ENCODE data around the gene B3GNT4.

Gene B3GNT4

GRCh38 chr12:122168492-122168891 is 35.0 kb upstream of the B3GNT4 start:
- Histone ChIP-seq H3K36me3 (ENCODE audit: control insufficient read depth, low read length) (no peaks in the 10 kb centered on the region), H3K79me2 (ENCODE audit: control insufficient read depth, low read length) (no peaks in the 10 kb centered on the region), H3K4me2 (ENCODE audit: low read length) (no peak overlapping the region), H3K27me3 (ENCODE audit: control insufficient read depth, low read length) (peaks cover 30% of the 10 kb centered on the region), H3K4me1 (ENCODE audit: control insufficient read depth, low read length) (no peaks in the 10 kb centered on the region), H3F3A (ENCODE audit: control insufficient read depth, insufficient read depth) (no peaks in the 10 kb centered on the region), H3K9me2 (replicated peaks; ENCODE audit: control insufficient read depth, low read length) (no peaks in the 10 kb centered on the region), H4K20me1 (ENCODE audit: control insufficient read depth, insufficient read depth, low read depth, low read length) (no peaks in the 10 kb centered on the region), H3K27ac (ENCODE audit: low read depth, low read length) (no peak overlapping the region), H3K9me3 (ENCODE audit: control insufficient read depth, insufficient read depth, low read length) (no peaks in the 10 kb centered on the region), H3K4me3 (ENCODE audit: low read length) (no peak overlapping the region)
- TF ChIP-seq CTCF (IDR thresholded peaks at IDR 0.05; ENCODE audit: low read depth, low read length, poor library complexity, severe bottlenecking), result no peak
- TF ChIP-seq EZH2phosphoT487 (IDR thresholded peaks at IDR 0.05; ENCODE audit: borderline replicate concordance, low read length), result no peak

GRCh38 chr12:122171399-122171798 is 32.1 kb upstream of the B3GNT4 start:
- Histone ChIP-seq H3K36me3 (ENCODE audit: control insufficient read depth, low read length) (no peaks in the 10 kb centered on the region), H3F3A (ENCODE audit: control insufficient read depth, insufficient read depth) (no peaks in the 10 kb centered on the region), H3K27me3 (ENCODE audit: control insufficient read depth, low read length) (peaks cover 31% of the 10 kb centered on the region), H3K79me2 (ENCODE audit: control insufficient read depth, low read length) (no peaks in the 10 kb centered on the region), H3K4me3 (ENCODE audit: low read length) (no peak overlapping the region), H3K4me1 (ENCODE audit: control insufficient read depth, low read length) (no peaks in the 10 kb centered on the region), H3K9me3 (ENCODE audit: control insufficient read depth, insufficient read depth, low read length) (no peaks in the 10 kb centered on the region), H3K27ac (ENCODE audit: low read depth, low read length) (no peak overlapping the region), H4K20me1 (ENCODE audit: control insufficient read depth, insufficient read depth, low read depth, low read length) (no peaks in the 10 kb centered on the region), H3K4me2 (ENCODE audit: low read length) (no peak overlapping the region), H3K9me2 (replicated peaks; ENCODE audit: control insufficient read depth, low read length) (no peaks in the 10 kb centered on the region)
- TF ChIP-seq CTCF (IDR thresholded peaks at IDR 0.05; ENCODE audit: low read depth, low read length, poor library complexity, severe bottlenecking), result no peak

DNA sequence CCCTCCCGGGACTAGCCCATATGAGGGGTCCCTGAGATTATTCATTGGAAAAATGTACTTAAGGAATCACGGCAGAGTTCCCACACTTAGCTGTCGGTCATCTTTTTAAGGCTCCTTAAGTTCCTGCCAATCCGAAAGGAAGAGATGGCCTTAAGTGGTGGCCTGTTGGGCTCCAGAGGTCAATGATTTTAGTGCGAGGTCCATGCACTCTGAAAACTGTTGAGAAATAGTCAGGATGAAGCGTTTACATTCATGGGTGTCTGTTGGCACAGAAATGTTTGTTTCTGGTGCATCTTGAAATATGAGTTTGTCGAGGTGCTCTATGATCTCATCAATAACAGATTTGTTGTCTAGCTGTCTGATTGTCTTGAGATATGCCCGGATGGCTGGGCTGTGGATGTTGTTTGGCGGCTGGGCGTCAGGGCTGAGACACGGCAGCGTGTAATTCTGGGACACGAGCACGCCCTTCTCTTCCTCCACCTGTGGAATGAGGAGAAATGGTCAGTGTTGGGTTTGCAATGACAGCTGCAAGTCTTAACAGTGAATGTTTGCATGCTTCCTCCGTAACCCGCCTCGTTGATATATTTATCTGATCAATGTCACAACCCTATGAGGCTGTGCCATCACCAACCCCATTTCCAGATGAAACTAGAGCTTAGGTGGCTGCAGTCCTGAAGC is 31.1 kb upstream of the B3GNT4 start:
- Histone ChIP-seq H3K36me3 (ENCODE audit: control insufficient read depth, low read length) (no peaks in the 10 kb centered on the region), H3K4me3 (ENCODE audit: low read length) (no peak overlapping the region), H3K9me2 (replicated peaks; ENCODE audit: control insufficient read depth, low read length) (no peaks in the 10 kb centered on the region), H3K27me3 (ENCODE audit: control insufficient read depth, low read length) (peaks cover 21% of the 10 kb centered on the region), H4K20me1 (ENCODE audit: control insufficient read depth, insufficient read depth, low read depth, low read length) (no peaks in the 10 kb centered on the region), H3K4me2 (ENCODE audit: low read length) (no peak overlapping the region), H3K9me3 (ENCODE audit: control insufficient read depth, insufficient read depth, low read length) (no peaks in the 10 kb centered on the region), H3K4me1 (ENCODE audit: control insufficient read depth, low read length) (no peaks in the 10 kb centered on the region), H3K27ac (ENCODE audit: low read depth, low read length) (no peak overlapping the region), H3K79me2 (ENCODE audit: control insufficient read depth, low read length) (no peaks in the 10 kb centered on the region), H3F3A (ENCODE audit: control insufficient read depth, insufficient read depth) (no peaks in the 10 kb centered on the region)
- TF ChIP-seq EZH2phosphoT487 (IDR thresholded peaks at IDR 0.05; ENCODE audit: borderline replicate concordance, low read length) (no peak), CTCF (IDR thresholded peaks at IDR 0.05; ENCODE audit: low read depth, low read length, poor library complexity, severe bottlenecking) (no peak)
